Activated CD4-positive, alpha-beta T cell treated with anti-CD3 and anti-CD28 coated beads for 1 hour (primary cell): ENCODE data around the gene PGRMC1.
"Not testable (repeated sequence)": the region's sequence is repeated elsewhere in the genome, so short reads cannot be mapped to it uniquely, and the experiment has no call there.

Experiments
- DNase-seq: peaks from one replicate; pipeline ENCODE4 v3.0.0-alpha.2; 2020

The PGRMC1 gene

DNA sequence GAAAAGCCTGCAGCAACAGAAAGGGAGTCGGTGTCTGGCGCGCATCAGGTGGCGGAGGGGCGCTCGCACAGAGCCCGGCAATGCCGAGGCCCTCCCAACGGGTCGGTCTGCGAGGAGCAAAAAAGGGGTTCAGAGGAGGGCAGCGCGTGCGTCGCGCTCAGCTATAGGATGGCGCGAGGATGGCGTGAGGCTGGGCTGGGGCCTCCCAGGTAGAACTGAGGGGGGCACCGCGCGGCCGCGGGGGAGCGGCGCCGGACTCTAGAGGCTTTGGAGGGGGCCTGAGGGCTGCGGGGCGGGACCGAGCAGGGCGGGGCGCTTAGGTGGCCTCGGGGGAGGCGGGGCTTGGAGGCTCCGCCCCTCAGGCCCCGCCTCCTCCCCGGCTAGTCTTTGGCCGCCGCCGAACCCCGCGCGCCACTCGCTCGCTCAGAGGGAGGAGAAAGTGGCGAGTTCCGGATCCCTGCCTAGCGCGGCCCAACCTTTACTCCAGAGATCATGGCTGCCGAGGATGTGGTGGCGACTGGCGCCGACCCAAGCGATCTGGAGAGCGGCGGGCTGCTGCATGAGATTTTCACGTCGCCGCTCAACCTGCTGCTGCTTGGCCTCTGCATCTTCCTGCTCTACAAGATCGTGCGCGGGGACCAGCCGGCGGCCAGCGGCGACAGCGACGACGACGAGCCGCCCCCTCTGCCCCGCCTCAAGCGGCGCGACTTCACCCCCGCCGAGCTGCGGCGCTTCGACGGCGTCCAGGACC lies at the start of gene PGRMC1:
TSS of gene PGRMC1 (plus strand) at position 414 of the 751 bp plus-strand sequence. CDS start at position 493, 79 bp downstream.
- DNase-seq: peak; percentile 66

DNA sequence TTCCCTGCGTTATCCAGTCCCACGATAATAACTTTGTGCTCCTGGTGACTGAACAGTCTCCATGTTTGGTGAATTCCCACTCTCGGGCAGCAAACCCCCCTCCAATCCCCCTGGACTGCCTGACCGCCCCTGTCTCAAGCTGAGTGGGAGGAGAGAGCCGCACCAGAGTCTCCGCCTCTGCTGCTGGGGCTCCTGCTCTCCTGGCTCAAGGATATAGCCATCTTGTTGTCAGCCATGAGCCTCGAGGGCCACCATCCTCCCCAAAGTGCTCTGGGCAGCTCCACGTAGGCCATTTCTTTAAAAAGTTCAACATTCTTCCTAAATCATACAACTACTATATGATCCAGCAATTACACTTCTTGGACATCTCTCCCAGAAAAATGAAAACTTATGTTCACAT lies 49.3 kb upstream of the PGRMC1 start:
- no peak for DNase-seq

DNA sequence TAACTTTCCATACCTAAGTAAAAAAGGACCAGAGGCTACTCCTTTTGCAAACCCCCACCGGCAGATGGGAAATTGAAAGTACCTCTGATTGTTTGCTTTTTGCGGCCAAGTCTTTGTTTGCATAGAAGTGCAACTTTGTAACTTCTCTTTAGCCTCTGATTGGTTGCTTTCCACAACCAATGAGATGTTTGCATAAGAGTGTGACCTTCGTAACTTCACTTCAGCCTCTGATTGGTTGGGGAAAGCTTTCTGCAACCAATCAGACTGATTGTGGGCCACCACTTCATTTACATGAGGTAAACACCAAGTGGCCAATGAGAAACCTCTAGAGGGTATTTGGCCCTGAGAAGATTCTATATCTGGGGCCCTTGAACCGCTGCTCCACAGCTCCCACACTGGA lies 48.8 kb upstream of the PGRMC1 start:
- DNase-seq: no peak

DNA sequence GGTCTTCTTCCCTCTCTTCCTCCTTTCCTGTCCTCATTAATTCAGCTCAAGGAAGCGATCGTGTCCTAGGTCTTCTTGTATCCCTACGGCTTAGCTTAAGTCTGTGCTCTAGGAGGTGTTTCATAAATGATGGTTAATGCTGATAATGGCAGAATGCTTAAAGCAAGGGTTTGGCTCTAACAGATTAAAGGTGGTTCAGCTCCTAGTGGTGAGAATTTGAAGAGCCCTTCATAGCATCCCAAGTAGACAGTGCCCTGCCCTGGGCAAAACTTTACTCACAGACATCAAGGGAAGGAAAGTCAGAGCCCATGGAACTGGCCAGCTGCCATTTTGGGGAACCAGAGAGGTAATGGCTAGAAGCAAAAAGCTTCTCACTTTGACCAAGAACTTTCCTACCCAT lies 47.0 kb upstream of the PGRMC1 start:
- DNase-seq: no peak

DNA sequence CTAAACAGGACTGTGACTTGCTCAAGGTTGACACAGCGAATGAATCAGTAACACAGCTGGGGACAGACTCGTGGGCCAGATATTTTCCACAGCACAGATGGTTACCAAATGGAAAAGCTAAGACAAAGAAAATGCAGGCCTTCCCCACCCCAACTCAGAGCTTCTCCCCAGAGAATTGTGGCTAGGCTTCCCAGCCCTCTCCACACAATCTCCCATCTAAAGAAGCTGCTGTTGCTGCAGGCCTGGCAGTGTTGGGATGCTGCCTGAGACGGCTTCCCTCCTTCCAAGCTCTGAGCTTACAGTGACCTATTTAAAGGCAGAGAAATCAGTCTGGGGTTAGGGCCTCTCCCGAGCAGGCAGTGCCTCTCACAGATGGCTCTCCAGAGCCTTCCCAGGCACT lies 46.5 kb upstream of the PGRMC1 start:
- no peak for DNase-seq

DNA sequence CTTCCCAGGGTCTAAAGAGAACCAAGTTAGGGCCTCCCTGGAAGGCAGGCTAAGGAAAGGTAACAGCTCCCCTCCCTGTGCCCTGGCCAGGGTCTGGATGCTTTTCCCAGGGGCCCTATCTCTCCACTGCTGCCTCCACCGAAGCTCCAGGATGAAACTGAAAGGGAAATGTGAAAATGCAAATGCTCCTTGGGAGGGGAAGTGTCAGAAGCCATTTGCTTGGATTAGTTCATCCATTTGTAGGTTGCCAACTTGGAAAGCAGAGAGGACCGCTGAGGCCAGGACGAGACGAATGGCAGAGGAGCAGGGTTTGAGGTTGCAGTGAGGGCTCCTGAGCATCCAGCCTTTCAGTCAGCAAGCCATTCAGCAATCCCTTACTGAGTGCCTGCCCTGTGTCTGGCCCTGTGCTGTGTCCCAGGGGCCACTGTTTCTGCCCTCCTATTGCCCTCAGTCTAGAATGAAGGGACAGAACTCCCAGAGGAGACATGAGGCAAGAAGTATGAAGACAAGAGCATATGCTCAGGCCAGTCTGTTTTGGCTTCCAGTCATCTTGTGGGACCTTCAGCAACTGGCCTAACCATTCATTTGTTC lies 45.9 kb upstream of the PGRMC1 start:
- no peak for DNase-seq

DNA sequence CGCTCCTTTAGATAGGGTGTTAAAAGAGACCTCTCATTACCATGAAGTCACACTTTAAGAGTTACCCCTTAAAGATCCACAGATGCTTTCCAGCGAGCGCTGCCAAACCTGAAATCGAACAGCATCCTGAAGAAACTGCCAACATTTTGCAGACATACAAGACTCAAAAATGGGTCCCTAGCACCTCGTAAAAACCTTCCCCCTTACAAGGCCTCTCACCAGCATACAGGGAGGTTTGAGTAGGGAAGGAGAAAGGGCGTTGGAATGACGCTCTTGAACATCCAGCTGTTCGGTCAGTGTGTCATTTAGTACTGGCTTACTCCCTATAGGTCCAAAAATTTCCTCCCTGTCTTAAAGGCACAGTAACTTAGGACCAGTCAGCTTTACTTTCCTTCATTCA lies 45.3 kb upstream of the PGRMC1 start:
- DNase-seq: no peak

DNA sequence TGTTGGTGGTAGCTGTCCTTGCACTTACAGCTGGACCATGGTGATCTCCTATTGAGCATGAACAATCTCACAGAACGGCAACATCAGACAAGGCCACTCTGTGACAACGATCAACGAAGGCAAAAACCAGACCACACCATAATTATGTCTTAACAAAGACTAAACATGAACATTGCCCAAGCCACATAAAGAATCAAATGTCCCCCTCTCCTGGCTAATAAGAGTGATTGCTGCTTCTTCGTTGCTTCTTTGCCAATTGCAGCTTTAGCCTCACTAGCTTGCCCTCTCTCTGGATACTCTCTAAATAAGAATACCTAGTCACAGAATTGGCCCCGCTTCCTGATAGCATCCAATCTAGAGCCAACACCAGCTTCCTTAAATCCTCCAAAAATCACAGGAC lies 41.5 kb upstream of the PGRMC1 start:
- no peak for DNase-seq

DNA sequence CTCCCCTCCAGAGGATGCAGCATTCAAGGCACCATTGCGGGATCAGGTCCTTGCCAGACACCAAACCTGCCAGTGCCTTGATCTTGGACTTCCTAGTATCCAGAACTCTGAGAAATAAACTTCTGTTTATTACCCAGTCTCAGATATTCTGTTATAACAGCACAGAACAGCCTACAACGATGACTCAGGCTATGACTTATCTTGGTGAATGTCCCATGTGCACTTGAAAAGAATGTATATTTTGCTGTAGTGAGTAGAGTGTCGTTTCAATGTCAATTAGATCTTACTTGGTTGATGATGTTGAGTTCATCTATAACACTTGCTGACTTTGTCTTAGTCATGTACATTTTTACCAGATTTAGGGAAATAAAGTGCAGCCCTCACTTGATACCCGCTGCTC lies 34.5 kb upstream of the PGRMC1 start:
- no peak for DNase-seq

DNA sequence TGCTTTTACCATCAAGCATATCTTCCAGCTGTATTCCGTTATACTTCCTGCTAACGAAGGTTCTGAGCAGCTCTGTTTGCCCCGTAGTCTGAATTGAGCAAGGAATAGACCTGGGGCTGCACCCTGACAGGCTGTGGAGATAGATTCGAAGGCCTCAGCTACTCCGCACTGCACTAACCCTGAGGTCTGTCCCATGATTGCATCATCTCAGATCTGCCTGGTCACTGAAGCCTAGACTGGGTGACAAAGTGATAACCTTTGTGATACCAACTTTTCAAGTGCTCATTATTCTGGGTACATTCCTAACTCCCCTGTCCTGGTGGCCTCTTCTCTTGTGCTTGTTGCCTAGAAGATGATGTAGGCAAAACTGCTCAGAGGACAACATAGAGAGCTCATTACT lies 29.9 kb upstream of the PGRMC1 start:
- DNase-seq: no peak

DNA sequence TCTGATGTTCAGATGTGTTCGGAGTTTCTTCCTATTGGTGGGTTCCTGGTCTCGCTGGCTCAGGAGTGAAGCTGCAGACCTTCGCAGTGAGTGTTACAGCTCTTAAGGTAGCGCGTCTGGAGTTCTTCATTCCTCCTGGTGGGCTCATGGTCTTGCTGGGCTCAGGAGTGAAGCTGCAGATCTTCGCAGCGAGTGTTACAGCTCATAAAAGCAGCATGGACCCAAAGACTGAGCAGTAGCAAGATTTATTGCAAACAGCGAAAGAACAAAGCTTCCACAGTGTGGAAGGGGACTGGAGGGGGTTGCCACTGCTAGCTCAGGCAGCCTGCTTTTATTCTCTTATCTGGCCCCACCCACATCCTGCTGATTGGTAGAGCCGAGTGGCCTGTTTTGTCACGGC lies 28.6 kb upstream of the PGRMC1 start:
- not testable (repeated sequence) for DNase-seq

DNA sequence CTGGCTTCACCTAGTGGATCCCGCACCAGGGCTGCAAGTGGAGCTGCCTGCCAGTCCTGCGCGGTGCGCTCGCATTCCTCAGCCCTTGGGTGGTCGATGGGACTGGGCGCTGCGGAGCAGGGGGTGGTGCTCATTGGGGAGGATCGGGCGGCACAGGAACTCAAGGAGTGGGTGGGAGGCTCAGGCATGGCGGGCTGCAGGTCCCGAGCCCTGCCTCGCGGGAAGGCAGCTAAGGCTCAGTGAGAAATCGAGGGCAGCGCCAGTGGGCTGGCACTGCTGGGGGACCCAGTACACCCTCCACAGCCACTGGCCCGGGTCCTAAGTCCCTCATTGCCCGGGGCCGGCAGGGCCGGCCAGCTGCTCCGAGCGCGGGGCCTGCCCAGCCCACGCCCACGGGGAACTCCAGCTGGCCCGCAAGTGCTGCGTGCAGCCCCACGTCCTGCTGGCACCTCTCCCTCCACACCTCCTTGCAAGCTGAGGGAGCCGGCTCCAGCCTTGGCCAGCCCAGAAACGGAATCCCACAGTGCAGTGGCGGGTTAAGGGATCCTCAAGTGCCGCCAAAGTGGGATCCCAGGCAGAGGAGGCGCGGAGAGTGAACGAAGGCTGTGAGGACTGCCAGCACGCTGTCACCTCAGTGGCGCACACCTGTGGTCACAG lies 27.6 kb upstream of the PGRMC1 start:
- no peak for DNase-seq

DNA sequence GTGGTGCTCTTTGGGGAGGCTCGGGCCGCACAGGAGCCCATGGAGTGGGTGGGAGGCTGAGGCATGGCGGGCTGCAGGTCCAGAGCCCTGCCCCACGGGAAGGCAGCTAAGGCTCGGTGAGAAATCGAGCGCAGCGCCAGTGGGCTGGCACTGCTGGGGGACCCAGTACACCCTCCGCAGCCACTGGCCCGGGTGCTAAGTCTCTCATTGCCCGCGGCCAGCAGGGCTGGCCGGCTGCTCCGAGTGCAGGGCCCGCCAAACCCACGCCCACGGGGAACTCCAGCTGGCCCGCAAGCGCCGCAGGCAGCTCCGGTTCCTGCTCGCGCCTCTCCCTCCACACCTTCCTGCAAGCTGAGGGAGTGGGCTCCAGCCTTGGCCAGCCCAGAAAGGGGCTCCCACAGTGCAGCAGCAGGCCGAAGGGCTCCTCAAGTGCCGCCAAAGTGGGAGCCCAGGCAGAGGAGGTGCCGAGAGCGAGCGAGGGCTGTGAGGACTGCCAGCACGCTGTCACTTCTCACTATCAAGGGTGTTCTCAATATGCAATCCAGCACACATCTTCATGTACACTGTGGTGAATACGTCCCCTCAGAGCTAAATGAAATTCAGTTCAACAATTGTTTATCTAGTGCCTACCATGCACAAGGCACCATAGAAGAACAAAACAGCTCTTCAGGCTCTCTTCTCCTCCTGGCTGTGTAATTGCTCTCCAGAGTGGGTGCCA lies 25.0 kb upstream of the PGRMC1 start:
- DNase-seq: not testable (repeated sequence)

DNA sequence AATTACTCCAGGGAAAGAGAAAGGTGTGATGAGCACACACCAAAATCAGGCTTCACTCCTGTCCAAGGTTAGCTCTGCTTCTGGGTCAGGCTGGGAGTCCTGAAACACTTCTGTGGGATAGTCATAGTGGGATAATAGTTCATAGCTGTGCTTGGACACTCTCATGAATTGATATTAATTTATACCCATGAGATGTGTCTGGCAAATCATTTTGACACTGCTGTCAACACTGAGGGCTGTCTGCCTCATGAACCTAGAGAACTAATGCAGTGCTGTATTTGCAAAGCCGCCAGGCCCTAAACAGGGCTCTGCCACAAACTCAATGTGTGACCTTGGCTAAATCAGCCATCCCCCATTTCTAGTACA lies 24.5 kb upstream of the PGRMC1 start:
- no peak for DNase-seq

DNA sequence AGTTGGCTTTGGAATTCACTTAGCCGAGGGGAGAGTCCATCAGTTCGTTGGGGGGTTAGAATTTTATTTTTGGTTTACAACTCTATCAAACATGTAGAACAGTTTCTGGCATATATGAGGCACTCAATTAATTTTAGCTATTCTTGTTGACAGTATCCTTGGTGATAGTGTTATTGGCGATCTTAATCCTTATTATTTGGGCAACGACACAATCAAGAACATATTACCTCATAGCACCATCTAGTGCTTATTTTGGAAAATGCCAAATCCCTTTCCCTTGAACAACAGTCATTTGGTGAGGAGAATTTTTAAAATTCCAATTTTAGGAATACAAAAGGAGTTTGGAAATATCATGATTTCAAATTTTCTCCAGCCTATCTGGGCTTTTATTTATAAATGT lies 17.9 kb upstream of the PGRMC1 start:
- no peak for DNase-seq

DNA sequence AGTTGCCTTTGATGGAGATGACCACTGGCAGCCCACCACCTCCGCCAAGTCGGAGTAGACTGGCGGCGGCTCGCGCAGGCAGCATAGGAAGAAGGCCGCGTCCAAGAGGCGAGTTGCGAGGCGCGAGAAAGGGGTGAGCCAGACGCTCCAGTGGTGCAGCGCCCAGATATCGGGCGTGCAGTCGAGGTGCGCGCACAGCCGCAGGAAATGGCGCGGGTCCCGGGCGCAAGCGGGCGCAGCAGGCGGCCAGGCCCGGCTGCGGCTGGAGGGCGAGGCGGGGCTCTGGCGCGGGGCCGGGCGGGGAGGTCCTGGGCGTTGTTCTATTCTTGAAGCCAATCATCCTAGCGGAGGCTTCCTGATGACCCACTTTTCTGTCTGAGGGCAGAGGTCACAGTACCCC lies 13.2 kb upstream of the PGRMC1 start:
- DNase-seq: no peak

DNA sequence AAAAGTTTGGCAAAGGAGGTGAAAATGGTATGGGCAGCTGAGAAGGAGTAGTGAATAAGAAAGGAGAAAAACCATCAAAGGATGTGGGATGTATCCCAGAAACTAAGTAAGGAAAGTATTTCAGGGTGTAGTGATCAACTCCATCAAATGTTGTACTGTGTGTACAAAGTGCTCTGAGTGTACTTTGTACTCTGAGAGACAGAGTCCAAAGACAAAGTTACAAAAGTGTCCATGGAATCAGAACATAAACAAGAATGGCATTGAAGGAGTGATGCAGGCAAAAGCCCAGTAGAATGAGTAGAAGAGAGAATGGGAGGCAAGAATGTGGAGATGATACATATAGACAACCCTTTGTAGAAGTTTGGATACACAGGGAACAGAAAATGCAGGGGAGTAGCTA lies 12.3 kb upstream of the PGRMC1 start:
- no peak for DNase-seq

DNA sequence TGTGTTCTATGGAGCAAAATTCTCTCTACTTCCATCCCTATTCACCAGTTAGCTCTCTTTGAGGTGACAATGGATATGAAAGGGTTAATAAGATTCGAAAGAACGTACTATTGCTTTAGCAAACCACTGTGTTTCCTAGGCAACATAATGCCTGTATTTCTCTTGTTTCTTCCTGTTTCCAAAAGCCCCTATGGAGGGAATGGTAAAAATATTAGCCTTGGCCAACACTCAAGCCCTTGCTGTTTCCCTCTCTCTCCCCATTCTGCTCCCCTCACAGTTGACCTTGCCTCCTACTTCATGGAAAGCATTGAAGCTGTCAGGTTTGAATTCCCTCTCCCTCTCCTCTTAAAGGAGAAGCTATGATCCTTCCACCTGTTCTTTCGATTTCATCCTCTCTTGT lies 9.6 kb upstream of the PGRMC1 start:
- DNase-seq: no peak

DNA sequence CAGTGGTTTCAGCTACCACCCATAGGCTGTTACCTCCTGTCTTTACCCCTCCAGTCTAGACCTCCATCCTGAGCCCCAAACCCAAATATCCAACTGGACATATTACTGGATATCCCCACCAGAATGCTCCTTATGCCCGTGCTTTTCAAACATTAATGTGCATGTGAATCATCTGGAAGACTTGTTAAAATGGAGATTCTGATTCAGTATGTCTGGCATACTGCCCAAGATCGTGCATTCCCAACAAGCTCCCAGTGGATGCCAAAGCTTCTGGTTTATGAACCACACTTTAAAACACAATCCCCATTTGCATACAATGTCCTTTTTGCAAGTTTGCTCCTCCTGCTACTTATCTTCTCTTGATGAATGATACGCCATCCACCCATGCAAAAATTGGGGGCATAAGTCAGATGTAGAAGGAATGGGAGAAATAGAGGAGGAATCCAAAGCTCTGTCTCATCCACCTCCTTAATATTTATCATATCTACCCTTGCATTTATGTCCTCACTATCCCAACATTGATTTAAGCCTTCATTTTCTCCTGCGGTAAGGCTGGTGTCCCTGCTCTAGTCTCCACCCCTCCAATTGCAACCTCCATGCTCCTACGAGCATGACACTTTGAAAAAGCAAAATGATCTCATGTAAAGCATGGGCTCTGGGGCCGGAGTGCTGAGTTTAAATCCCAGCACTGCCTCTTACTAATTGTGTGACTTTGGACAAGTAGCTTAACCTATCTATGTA lies 7.4 kb upstream of the PGRMC1 start:
- DNase-seq: no peak

DNA sequence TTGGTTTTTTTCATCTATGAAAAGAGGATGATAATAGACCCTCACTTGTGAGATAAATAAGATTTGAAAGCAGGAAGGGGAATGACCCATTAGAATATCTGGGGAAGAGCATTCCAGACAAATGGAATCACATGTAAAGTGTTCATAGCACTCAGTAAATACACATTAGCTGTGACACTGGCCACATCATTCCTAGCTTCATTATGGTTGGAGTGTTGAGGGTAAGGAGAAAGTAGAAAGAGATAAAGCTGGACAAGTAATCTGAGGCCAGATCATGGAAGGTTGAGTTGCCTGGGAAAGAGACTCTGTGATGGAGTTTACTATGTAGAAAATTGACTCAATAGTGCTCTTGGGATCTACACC lies 6.9 kb upstream of the PGRMC1 start:
- no peak for DNase-seq

DNA sequence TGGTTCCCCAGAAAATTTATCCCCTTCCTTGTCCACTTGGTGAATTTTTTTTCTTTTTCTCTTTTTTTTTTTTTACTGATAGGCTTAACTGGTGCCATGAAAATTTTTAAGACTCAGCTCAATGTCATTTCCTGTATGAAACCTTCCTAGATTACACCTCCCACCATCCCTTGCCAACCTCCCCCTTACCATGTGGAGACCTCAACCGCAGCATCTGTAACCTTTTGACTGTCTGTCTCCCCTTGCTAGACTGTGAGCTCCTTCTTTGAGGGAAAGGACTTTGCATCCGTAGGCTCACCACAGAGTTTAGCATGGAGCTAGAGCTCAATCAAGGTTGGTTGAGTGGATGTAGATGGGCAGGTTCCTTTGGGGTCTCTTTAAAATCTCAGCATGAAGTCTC lies 5.2 kb upstream of the PGRMC1 start:
- no peak for DNase-seq

DNA sequence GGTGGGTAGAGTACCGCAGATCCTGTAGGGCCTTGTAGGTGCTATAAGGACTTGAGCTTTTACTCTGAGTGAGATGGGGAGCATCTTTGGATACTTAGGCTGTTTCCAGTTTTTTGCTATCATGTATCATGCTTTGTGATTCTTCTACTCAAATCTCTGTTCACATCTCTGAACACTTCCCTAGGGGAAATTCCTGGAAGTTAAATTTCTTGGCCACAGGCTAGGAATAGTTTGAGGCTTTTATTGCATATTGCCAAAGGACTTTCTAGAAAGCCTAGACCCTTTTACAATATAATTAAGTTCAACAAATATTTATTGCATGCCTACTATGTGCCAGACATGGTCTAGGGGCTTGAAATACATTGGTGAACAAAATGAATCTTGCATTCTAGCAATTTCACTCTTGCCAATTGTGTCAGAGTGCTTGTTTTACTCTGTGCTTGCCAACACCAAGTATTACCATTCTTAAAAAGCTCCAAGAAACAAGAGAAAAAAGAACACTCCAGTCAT lies 4.1 kb upstream of the PGRMC1 start:
- no peak for DNase-seq

DNA sequence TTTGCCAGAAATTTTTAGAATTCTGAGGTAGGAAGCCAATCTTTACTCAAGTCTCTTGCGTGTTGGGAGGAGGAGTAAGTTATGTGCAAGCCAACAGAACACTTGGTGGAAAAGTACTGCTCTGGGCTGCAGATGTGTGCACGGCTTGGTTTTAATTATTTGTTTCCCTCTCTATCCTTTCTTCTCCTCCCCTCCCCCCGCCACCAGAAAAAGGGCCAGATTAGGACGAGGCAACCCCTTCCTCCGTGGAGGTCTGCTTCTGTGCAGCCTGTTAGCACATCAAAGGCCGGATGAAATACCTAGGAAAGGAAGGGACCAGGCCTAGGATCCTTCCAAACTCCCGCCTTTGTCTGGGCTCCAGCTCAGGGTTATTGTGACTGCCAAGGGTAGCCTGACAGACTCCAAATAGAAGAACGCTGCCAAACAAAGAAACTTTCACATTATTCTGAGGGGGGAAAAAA lies 1.0 kb upstream of the PGRMC1 start:
- DNase-seq: no peak
